ENCODE results near the gene CAMK2B.

The CAMK2B gene

DNA sequence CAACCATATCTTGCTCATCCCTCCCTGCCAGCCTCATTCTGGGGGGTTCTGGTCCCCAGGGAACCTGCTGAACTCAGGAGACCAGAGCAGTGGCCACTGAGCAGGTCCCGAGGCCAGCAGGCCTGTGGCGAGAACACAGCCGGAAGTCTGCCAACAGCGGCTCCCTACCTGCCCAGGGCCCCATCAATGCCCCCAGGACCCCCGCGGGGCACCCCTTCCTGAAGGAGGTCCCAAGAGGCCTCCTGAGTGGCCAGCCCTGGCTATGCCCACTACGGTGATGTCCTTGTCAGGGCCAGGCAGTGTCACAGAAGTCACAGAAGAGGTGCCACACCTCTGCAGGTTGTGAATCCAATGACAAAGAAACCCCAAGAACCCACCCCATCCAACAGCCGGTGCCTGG is 58.9 kb downstream of the CAMK2B start:
- no peaks in the 10 kb centered on the region for H3K9me2 ChIP-seq (replicated peaks; ENCODE audit: control insufficient read depth, low read length)
- H3K4me3 ChIP-seq (ENCODE audit: low read length) = no peak overlapping the region
- H3K4me2 ChIP-seq (ENCODE audit: low read length) = no peak overlapping the region
- H3F3A ChIP-seq (ENCODE audit: control insufficient read depth, insufficient read depth) = no peaks in the 10 kb centered on the region
- H3K9me3 ChIP-seq (ENCODE audit: control insufficient read depth, insufficient read depth, low read length) = no peaks in the 10 kb centered on the region
- no peak overlapping the region for H3K27ac ChIP-seq (ENCODE audit: low read depth, low read length)
- H4K20me1 ChIP-seq (ENCODE audit: control insufficient read depth, insufficient read depth, low read depth, low read length) = no peaks in the 10 kb centered on the region
- peaks cover 4% of the 10 kb centered on the region for H3K4me1 ChIP-seq (ENCODE audit: control insufficient read depth, low read length)
- peaks cover 17% of the 10 kb centered on the region; the same call in 1 of the 2 replicates for H3K27me3 ChIP-seq (ENCODE audit: control insufficient read depth, low read length)
- no peaks in the 10 kb centered on the region for H3K36me3 ChIP-seq (ENCODE audit: control insufficient read depth, low read length)
- H3K79me2 ChIP-seq (ENCODE audit: control insufficient read depth, low read length) = no peaks in the 10 kb centered on the region
- TF ChIP-seq EZH2phosphoT487 (IDR thresholded peaks at IDR 0.05; ENCODE audit: borderline replicate concordance, low read length) (no peak), CTCF (IDR thresholded peaks at IDR 0.05; ENCODE audit: low read depth, low read length, poor library complexity, severe bottlenecking) (no peak)

DNA sequence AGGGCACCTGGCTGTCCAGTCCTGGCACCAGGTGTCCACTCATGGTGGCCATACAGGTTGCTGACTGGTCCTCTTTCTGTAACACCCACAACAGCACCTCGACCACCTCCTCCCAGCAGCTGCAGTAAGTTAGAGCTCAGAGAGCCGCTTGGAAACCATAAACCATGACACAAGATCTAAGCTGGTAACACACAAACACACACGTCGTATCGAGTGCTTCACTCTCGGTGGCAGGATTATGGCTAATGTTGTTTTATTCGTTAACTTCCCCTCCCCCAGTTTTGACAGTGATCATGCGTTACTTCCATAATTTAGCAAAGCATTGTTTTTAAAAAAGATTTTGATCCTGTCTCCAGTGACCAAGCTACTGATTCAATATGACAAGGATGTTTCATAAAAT is 59.7 kb downstream of the CAMK2B start:
- no peaks in the 10 kb centered on the region for H3F3A ChIP-seq (ENCODE audit: control insufficient read depth, insufficient read depth)
- TF ChIP-seq EZH2phosphoT487 (IDR thresholded peaks at IDR 0.05; ENCODE audit: borderline replicate concordance, low read length) = no peak
- TF ChIP-seq CTCF (IDR thresholded peaks at IDR 0.05; ENCODE audit: low read depth, low read length, poor library complexity, severe bottlenecking) = no peak
- H3K27me3 ChIP-seq (ENCODE audit: control insufficient read depth, low read length) = peaks cover 17% of the 10 kb centered on the region; the same call in 1 of the 2 replicates
- no peaks in the 10 kb centered on the region for H4K20me1 ChIP-seq (ENCODE audit: control insufficient read depth, insufficient read depth, low read depth, low read length)
- H3K4me1 ChIP-seq (ENCODE audit: control insufficient read depth, low read length) = peaks cover 12% of the 10 kb centered on the region
- no peaks in the 10 kb centered on the region for H3K79me2 ChIP-seq (ENCODE audit: control insufficient read depth, low read length)
- H3K4me2 ChIP-seq (ENCODE audit: low read length) = no peak overlapping the region
- no peak overlapping the region for H3K4me3 ChIP-seq (ENCODE audit: low read length)
- no peaks in the 10 kb centered on the region for H3K9me2 ChIP-seq (replicated peaks; ENCODE audit: control insufficient read depth, low read length)
- H3K9me3 ChIP-seq (ENCODE audit: control insufficient read depth, insufficient read depth, low read length) = no peaks in the 10 kb centered on the region
- H3K27ac ChIP-seq (ENCODE audit: low read depth, low read length) = no peak overlapping the region
- H3K36me3 ChIP-seq (ENCODE audit: control insufficient read depth, low read length) = no peaks in the 10 kb centered on the region

DNA sequence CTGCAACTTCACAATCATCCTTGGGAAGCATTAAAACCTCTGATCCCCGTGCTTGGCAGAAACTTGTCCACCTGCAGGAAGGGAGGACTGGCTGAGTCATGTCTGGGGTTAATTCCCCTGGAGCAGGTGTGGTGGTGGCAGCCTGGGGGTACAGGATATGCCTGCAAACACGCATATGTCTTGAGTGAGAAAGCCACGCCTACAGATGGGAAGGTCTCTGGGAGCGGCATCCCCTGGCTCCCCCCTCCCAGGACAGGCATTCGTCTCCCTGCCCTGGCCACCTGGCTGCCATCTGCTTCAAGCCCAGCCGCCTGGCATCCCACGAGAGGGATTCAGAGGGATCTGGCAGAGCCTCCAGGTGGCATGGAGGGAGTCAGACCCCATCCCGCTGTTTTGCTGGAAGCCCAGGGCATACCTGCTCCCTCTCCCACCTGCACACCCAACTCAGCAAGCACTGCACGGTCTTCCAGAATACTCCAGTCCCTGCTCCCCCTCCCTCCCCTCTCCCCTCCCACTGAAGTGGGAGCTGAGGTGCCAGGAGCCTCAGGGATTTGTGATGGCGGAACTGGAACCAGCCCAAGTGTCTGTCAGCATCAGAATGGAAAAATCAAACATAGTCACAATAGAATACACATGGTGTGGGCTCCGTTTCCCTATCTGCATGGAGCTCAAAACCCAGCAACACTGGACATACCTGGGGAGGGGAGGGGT is 61.0 kb downstream of the CAMK2B start:
- Histone ChIP-seq H3K79me2 (ENCODE audit: control insufficient read depth, low read length) (no peaks in the 10 kb centered on the region), H3K9me2 (replicated peaks; ENCODE audit: control insufficient read depth, low read length) (no peaks in the 10 kb centered on the region), H3K4me2 (ENCODE audit: low read length) (no peak overlapping the region), H3K9me3 (ENCODE audit: control insufficient read depth, insufficient read depth, low read length) (no peaks in the 10 kb centered on the region), H3K4me1 (ENCODE audit: control insufficient read depth, low read length) (peaks cover 15% of the 10 kb centered on the region), H3K4me3 (ENCODE audit: low read length) (no peak overlapping the region), H4K20me1 (ENCODE audit: control insufficient read depth, insufficient read depth, low read depth, low read length) (no peaks in the 10 kb centered on the region), H3F3A (ENCODE audit: control insufficient read depth, insufficient read depth) (no peaks in the 10 kb centered on the region), H3K36me3 (ENCODE audit: control insufficient read depth, low read length) (no peaks in the 10 kb centered on the region), H3K27me3 (ENCODE audit: control insufficient read depth, low read length) (peaks cover 17% of the 10 kb centered on the region; the same call in 1 of the 2 replicates), H3K27ac (ENCODE audit: low read depth, low read length) (no peak overlapping the region)
- TF ChIP-seq EZH2phosphoT487 (IDR thresholded peaks at IDR 0.05; ENCODE audit: borderline replicate concordance, low read length) (no peak), CTCF (IDR thresholded peaks at IDR 0.05; ENCODE audit: low read depth, low read length, poor library complexity, severe bottlenecking) (no peak)
